Upper lobe of right lung (tissue), 1 donor: ENCODE results near the gene HRC. TPM values are rescaled to one million over a fixed set of nuclear protein-coding genes. Genes with fewer than 3 reads are reported as not detected.
A peak's percentile ranks its signal among the peaks of the same experiment; 100 is the strongest.
"Not testable (repeated sequence)": the region's sequence is repeated elsewhere in the genome, so short reads cannot be mapped to it uniquely, and the experiment has no call there.

Experiments
- ATAC-seq: fragments of 200-7000 bp; cut with Tn5 transposase; one replicate; pipeline ENCODE4 v1.9.1; 2020; ENCODE audit warnings: mild to moderate bottlenecking, moderate library complexity
- DNase-seq: peaks from one replicate; pipeline ENCODE4 v3.0.0-alpha.2; 2020
- H3K27ac ChIP-seq: fragments of 200-600 bp; one replicate; pipeline ENCODE4 v1.8.0; 2022
- H3K27me3 ChIP-seq: fragments of 200-600 bp; one replicate; pipeline ENCODE4 v1.8.0; 2022; ENCODE audit warnings: mild to moderate bottlenecking
- H3K36me3 ChIP-seq: fragments of 200-600 bp; one replicate; pipeline ENCODE4 v1.8.0; 2022
- H3K4me1 ChIP-seq: fragments of 200-600 bp; one replicate; pipeline ENCODE4 v1.8.0; 2022
- H3K4me3 ChIP-seq: fragments of 200-600 bp; one replicate; pipeline ENCODE4 v1.8.0; 2022; ENCODE audit warnings: mild to moderate bottlenecking
- H3K9me3 ChIP-seq: fragments of 200-600 bp; one replicate; pipeline ENCODE4 v1.8.0; 2022
- CTCF ChIP-seq: fragments of 200-600 bp; IDR thresholded peaks from one replicate; pipeline ENCODE4 v1.8.0; 2022; ENCODE audit warnings: antibody characterized with exemption
- intact Hi-C: fragments of 100-400 bp; cut with DNase I; formaldehyde crosslinking; loops from one replicate; pipeline ENCODE4 v1.11.0; 2022
- total RNA-seq: library from RNA; stranded (reverse); fragmentation: NEBNext Ultra II Directional; extraction: Animal tissue kit (Norgen Biotek cat#: 25700); gene quantifications from one replicate; pipeline ENCODE4 v1.2.1, GENCODE V29; 2021
- donor health status: DM: no; HTN: yes; CAD: no; lungs with severe emphysema.

Gene HRC
- total RNA-seq, 1 donor from 2014 or later = 2.2 TPM

GRCh38 chr19:49148044-49148682 lies 7.0 kb downstream of the HRC start:
- no peaks in the 10 kb centered on the region for H3K36me3 ChIP-seq
- H3K9me3 ChIP-seq = no peaks in the 10 kb centered on the region
- no peaks in the 10 kb centered on the region for H3K27me3 ChIP-seq
- peak overlapping the region; percentile 72 for H3K4me3 ChIP-seq
- DNase-seq (no peak), ATAC-seq (no peak)
- no peak for TF ChIP-seq CTCF
- peaks cover 23% of the 10 kb centered on the region for H3K4me1 ChIP-seq
- peak overlapping the region; percentile 51 for H3K27ac ChIP-seq
- intact Hi-C loops = loop anchor here (10.0 kb wide), 1 partner anchor 53 kb away; no protein-coding TSS in a partner anchor

- ATAC-seq, DNase-seq, H3K27ac ChIP-seq, H3K9me3 ChIP-seq, H3K27me3 ChIP-seq, H3K36me3 ChIP-seq, H3K4me3 ChIP-seq: not testable (repeated sequence)
- H3K4me1 ChIP-seq = peaks cover 23% of the 10 kb centered on the region
- intact Hi-C loops = loop anchor here (10.0 kb wide), 1 partner anchor 52 kb away; no protein-coding TSS in a partner anchor
These were observed 8.8 kb downstream of the HRC start for GRCh38 chr19:49146408-49146770.

GRCh38 chr19:49145573-49146407 lies 9.4 kb downstream of the HRC start:
- Histone ChIP-seq H3K27ac (no peak overlapping the region), H3K9me3 (no peaks in the 10 kb centered on the region), H3K4me1 (peaks cover 23% of the 10 kb centered on the region), H3K36me3 (no peaks in the 10 kb centered on the region), H3K4me3 (no peak overlapping the region), H3K27me3 (no peaks in the 10 kb centered on the region)
- ATAC-seq (peak; percentile 51), DNase-seq (peak; percentile 88)
- intact Hi-C loops = loop anchor here (10.0 kb wide), 1 partner anchor 51 kb away; no protein-coding TSS in a partner anchor
- TF ChIP-seq CTCF = peak; percentile 90

GRCh38 chr19:49142866-49143335 lies 12.3 kb downstream of the HRC start:
- intact Hi-C loops = loop anchor here (10.0 kb wide), 1 partner anchor 48 kb away; no protein-coding TSS in a partner anchor
- Histone ChIP-seq H3K4me3 (peak overlapping the region; percentile 50), H3K4me1 (peaks cover 9% of the 10 kb centered on the region), H3K9me3 (no peaks in the 10 kb centered on the region), H3K36me3 (no peaks in the 10 kb centered on the region), H3K27ac (no peak overlapping the region), H3K27me3 (no peaks in the 10 kb centered on the region)
- no peak for TF ChIP-seq CTCF
- DNase-seq (peak; percentile 94), ATAC-seq (peak; percentile 98)

- DNase-seq = no peak
- no peak for ATAC-seq
- Histone ChIP-seq H3K4me3 (no peak overlapping the region), H3K27me3 (no peaks in the 10 kb centered on the region), H3K9me3 (no peaks in the 10 kb centered on the region), H3K27ac (no peak overlapping the region), H3K4me1 (peaks cover 13% of the 10 kb centered on the region), H3K36me3 (no peaks in the 10 kb centered on the region)
- intact Hi-C loops = loop anchor here (10.0 kb wide), 1 partner anchor 47 kb away; no protein-coding TSS in a partner anchor
- no peak for TF ChIP-seq CTCF
These were observed 13.8 kb downstream of the HRC start for GRCh38 chr19:49141352-49141751.

GRCh38 chr19:49140951-49141350 lies 14.2 kb downstream of the HRC start:
- H3K36me3 ChIP-seq = no peaks in the 10 kb centered on the region
- ATAC-seq (no peak), DNase-seq (no peak)
- no peak overlapping the region for H3K27ac ChIP-seq
- peaks cover 9% of the 10 kb centered on the region for H3K4me1 ChIP-seq
- intact Hi-C loops = loop anchor here (10.0 kb wide), 1 partner anchor 46 kb away; no protein-coding TSS in a partner anchor
- no peak for TF ChIP-seq CTCF
- no peaks in the 10 kb centered on the region for H3K9me3 ChIP-seq
- H3K27me3 ChIP-seq = no peaks in the 10 kb centered on the region
- H3K4me3 ChIP-seq = no peak overlapping the region
